ENCODE measurements around the gene BNC2. TPM values are rescaled to one million over a fixed set of nuclear protein-coding genes. Genes with fewer than 3 reads are reported as not detected.

BNC2 gene
- total RNA-seq, 1 donor from 2014 or later, result 5.4 TPM

GRCh38 chr9:16579872-16580432, 290.5 kb downstream of the BNC2 start:
- H3K4me1 Mint-ChIP-seq, result peaks cover 9% of the 10 kb centered on the region
- no peak overlapping the region for H3K27ac Mint-ChIP-seq (ENCODE audit: unreplicated experiment)
- no peaks in the 10 kb centered on the region for H3K9me3 Mint-ChIP-seq
- no peak for TF ChIP-seq CTCF (conservative IDR thresholded peaks at IDR 0.05)
- DNase-seq (ENCODE audit: low read depth, low spot score), result no peak
- H3K4me3 Mint-ChIP-seq, result no peak overlapping the region
- no peaks in the 10 kb centered on the region for H3K27me3 Mint-ChIP-seq (ENCODE audit: low read depth)
- no peaks in the 10 kb centered on the region for H3K36me3 Mint-ChIP-seq (ENCODE audit: low read depth)

- Mint-ChIP-seq H3K27ac (ENCODE audit: unreplicated experiment) (no peak overlapping the region), H3K9me3 (no peaks in the 10 kb centered on the region), H3K36me3 (ENCODE audit: low read depth) (no peaks in the 10 kb centered on the region), H3K27me3 (ENCODE audit: low read depth) (no peaks in the 10 kb centered on the region), H3K4me3 (no peak overlapping the region), H3K4me1 (peaks cover 13% of the 10 kb centered on the region)
- TF ChIP-seq CTCF (conservative IDR thresholded peaks at IDR 0.05), result no peak
- DNase-seq (ENCODE audit: low read depth, low spot score), result no peak
Measured at GRCh38 chr9:16575986-16576245, 294.6 kb downstream of the BNC2 start.

- no peaks in the 10 kb centered on the region for H3K9me3 Mint-ChIP-seq
- H3K27me3 Mint-ChIP-seq (ENCODE audit: low read depth), result no peaks in the 10 kb centered on the region
- H3K4me1 Mint-ChIP-seq, result peaks cover 15% of the 10 kb centered on the region
- no peak for TF ChIP-seq CTCF (conservative IDR thresholded peaks at IDR 0.05)
- no peak for DNase-seq (ENCODE audit: low read depth, low spot score)
- H3K36me3 Mint-ChIP-seq (ENCODE audit: low read depth), result no peaks in the 10 kb centered on the region
- no peak overlapping the region for H3K4me3 Mint-ChIP-seq
- H3K27ac Mint-ChIP-seq (ENCODE audit: unreplicated experiment), result no peak overlapping the region
Measured at GRCh38 chr9:16575142-16575985, 295.1 kb downstream of the BNC2 start.

GRCh38 chr9:16572005-16572734, 298.3 kb downstream of the BNC2 start:
- no peaks in the 10 kb centered on the region for H3K9me3 Mint-ChIP-seq
- H3K27ac Mint-ChIP-seq (ENCODE audit: unreplicated experiment), result peak overlapping the region; percentile 20
- H3K4me1 Mint-ChIP-seq, result peaks cover 22% of the 10 kb centered on the region
- H3K27me3 Mint-ChIP-seq (ENCODE audit: low read depth), result no peaks in the 10 kb centered on the region
- H3K36me3 Mint-ChIP-seq (ENCODE audit: low read depth), result no peaks in the 10 kb centered on the region
- no peak overlapping the region for H3K4me3 Mint-ChIP-seq
- TF ChIP-seq CTCF (conservative IDR thresholded peaks at IDR 0.05), result no peak
- no peak for DNase-seq (ENCODE audit: low read depth, low spot score)

GRCh38 chr9:16571127-16571802, 299.2 kb downstream of the BNC2 start:
- H3K4me1 Mint-ChIP-seq, result peaks cover 22% of the 10 kb centered on the region
- H3K9me3 Mint-ChIP-seq, result no peaks in the 10 kb centered on the region
- H3K27ac Mint-ChIP-seq (ENCODE audit: unreplicated experiment), result no peak overlapping the region
- no peak for TF ChIP-seq CTCF (conservative IDR thresholded peaks at IDR 0.05)
- no peak overlapping the region for H3K4me3 Mint-ChIP-seq
- no peaks in the 10 kb centered on the region for H3K36me3 Mint-ChIP-seq (ENCODE audit: low read depth)
- H3K27me3 Mint-ChIP-seq (ENCODE audit: low read depth), result no peaks in the 10 kb centered on the region
- no peak for DNase-seq (ENCODE audit: low read depth, low spot score)
